Memory B cell (primary cell): Measurements from ENCODE around the gene CLCA1.

Experiments used
- ATAC-seq: fragments of 150-1000 bp; cut with Tn5 transposase; 2 replicates; pipeline ENCODE4 v1.10.0; 2021; ENCODE audit warnings: low read depth, mild to moderate bottlenecking, moderate library complexity
- DNase-seq, 2 donors: peaks; one replicate each; pipeline ENCODE4 v3.0.0; 2022; ENCODE audit warnings: low spot score in 2 of 2
- H3K27ac Mint-ChIP-seq: one replicate; pipeline ENCODE4 v1.8.0; 2022; ENCODE audit warnings: mild to moderate bottlenecking, moderate library complexity, mixed read lengths
- H3K27me3 Mint-ChIP-seq: one replicate; pipeline ENCODE4 v1.8.0; 2022; ENCODE audit warnings: mixed read lengths
- H3K36me3 Mint-ChIP-seq: one replicate; pipeline ENCODE4 v1.8.0; 2022; ENCODE audit warnings: mild to moderate bottlenecking, mixed read lengths
- H3K4me1 Mint-ChIP-seq: one replicate; pipeline ENCODE4 v1.8.0; 2022; ENCODE audit warnings: mixed read lengths
- H3K4me3 Mint-ChIP-seq: one replicate; pipeline ENCODE4 v1.8.0; 2022; ENCODE audit warnings: mild to moderate bottlenecking, moderate library complexity, mixed read lengths
- H3K9me3 Mint-ChIP-seq: one replicate; pipeline ENCODE4 v1.8.0; 2022; ENCODE audit warnings: mixed read lengths

Gene CLCA1

DNA sequence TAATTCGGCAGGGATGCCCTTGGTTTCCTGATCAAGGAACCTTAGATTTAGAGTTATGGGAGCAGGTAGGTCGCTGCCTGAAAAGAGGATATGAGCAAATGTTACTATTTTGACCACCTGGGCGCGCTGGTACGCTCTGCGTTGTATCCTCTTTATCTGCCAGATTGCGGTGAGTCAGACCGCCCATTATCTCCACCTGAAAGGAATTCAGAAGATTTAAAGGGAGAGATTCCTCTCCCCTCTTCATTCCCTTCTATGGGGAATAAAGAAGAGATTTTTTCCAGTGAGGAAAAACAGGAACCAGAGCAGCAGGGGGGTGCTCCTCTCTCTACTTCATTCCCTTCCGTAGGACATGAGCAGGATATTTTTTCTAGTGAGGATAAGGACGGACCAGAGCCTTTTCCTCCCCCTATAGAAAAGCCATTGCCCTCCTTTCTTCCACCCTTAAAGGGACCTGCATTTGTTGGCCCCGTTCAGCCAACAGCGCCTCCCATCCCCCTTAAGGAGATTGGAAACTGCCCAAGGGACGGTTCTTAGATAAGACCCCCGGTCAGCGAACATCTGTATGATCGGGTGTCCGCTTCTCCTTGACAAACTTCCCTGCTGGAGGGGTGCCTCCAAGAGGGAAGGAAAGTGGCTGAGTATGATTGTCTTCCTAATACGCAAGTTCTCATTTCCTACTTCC lies 34.1 kb downstream of the CLCA1 start:
- Mint-ChIP-seq H3K9me3 (no peaks in the 10 kb centered on the region), H3K4me1 (peaks cover 10% of the 10 kb centered on the region), H3K27me3 (peaks cover 12% of the 10 kb centered on the region), H3K36me3 (no peaks in the 10 kb centered on the region), H3K27ac (no peak overlapping the region), H3K4me3 (peak overlapping the region; percentile 74)
- ATAC-seq (peak; percentile 55), DNase-seq (no peak)

DNA sequence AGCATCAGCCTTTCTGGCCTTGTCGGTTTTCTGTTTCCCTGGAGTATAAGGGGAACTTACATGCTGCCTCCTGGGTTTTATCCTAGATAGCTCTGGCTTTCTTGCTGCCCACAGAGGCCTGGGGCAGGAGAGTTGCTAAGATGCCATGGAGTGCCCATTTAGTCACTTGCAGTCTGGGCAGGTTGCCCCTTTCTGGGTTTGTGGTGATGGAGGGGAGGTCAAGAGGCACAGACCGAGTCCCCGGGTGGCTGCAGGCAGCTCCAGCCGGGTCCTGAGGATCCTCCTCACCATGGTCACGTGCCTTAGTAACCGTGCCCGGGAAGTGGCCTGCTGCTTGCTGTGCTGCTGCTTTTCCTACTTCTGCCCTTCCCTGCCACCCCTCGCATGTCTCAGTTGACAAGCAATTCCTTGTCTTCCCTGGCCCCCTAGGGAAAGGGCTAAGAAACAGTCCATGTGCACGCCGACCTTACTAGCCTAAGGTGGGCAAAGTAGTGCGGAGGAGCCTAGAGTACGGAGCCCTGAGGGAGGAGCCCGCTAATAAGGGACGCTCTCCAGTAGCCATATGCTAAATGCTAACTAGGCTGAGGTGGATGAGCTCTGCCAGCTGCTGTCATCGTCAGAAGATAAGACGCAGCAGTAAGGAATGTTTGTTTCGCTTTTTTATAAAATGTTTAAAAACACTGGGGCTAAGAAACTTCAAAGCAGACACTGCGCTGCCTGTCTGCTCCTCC lies 34.8 kb downstream of the CLCA1 start:
- Mint-ChIP-seq H3K9me3 (no peaks in the 10 kb centered on the region), H3K4me1 (peaks cover 9% of the 10 kb centered on the region), H3K27ac (no peak overlapping the region), H3K4me3 (no peak overlapping the region), H3K27me3 (peaks cover 11% of the 10 kb centered on the region), H3K36me3 (no peaks in the 10 kb centered on the region)
- DNase-seq (no peak), ATAC-seq (no peak)

DNA sequence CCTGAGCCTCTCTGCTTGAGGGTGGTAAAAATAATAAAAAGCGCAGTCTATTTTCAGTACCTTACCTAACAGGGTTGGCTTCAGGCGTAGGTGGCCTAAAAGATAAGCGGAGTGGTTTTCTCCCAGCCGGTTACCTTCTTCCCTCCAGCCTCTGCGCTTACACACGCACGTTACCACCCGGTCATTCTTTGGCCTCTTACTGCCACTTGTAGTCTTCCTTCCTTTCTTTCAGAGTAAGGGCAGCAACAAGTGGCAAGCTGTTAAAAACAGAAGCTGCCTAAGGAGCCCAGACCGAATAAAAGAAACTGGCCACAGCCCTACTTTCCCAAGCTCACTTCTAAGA lies 35.4 kb downstream of the CLCA1 start:
- no peak overlapping the region for H3K27ac Mint-ChIP-seq
- no peaks in the 10 kb centered on the region for H3K9me3 Mint-ChIP-seq
- H3K36me3 Mint-ChIP-seq, result no peaks in the 10 kb centered on the region
- no peak overlapping the region for H3K4me3 Mint-ChIP-seq
- no peak for ATAC-seq
- peaks cover 13% of the 10 kb centered on the region for H3K27me3 Mint-ChIP-seq
- peaks cover 9% of the 10 kb centered on the region for H3K4me1 Mint-ChIP-seq
- no peak for DNase-seq

DNA sequence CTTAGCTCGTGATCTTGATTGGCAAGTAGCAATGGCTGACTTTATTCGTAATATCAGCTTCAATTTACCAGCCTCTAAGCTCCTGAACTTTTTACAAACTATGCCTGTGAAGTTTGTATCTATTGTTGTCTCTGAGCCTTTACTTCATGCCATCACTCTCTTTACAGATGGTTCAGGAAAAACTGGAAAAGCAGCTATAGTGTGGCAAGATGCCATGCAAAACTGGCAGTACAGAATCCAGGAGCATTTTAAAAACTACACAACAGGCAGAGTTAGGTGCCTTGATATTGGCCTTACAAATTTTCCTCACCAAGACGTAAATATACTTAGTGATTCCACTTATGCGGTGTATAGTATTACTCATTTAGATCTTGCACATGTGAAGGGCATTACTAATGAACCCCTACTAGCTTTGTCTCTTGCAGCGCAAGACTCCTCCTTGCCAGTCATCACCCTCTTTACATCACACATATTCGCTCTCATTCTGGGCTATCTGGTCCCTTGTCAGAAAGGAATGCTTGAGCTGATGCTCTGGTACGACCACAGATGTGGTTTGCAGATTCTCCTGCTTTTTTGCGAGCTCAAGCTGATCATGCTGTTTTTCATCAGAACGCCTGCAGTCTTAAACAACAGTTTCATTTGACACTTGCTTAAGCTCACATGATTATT lies 36.3 kb downstream of the CLCA1 start:
- H3K36me3 Mint-ChIP-seq, result no peaks in the 10 kb centered on the region
- ATAC-seq, result no peak

DNA sequence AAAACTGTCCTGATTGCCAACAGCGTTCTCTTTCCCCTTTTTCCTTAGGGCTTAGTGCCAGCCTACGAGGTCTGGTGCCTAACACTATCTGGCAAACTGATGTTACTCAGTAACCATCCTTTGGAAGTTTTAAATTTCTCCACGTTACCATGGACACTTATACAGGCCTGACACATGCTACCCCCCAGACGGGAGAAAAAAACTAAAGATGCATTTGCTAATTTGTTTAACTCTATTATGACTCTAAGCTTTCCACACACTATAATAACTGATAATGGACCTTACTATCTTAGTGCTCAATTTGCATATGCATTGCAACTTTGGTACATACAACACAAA lies 36.8 kb downstream of the CLCA1 start:
- Mint-ChIP-seq H3K4me1 (peaks cover 9% of the 10 kb centered on the region), H3K27ac (no peak overlapping the region), H3K27me3 (peaks cover 17% of the 10 kb centered on the region), H3K9me3 (no peaks in the 10 kb centered on the region), H3K36me3 (no peaks in the 10 kb centered on the region), H3K4me3 (no peak overlapping the region)
- DNase-seq (no peak), ATAC-seq (no peak)

More for the DNA sequence above, 36.3 kb downstream of the CLCA1 start:
- Mint-ChIP-seq H3K27ac (no peak overlapping the region), H3K9me3 (no peaks in the 10 kb centered on the region), H3K27me3 (peaks cover 17% of the 10 kb centered on the region), H3K4me1 (peaks cover 9% of the 10 kb centered on the region), H3K4me3 (no peak overlapping the region)
- no peak for DNase-seq

DNA sequence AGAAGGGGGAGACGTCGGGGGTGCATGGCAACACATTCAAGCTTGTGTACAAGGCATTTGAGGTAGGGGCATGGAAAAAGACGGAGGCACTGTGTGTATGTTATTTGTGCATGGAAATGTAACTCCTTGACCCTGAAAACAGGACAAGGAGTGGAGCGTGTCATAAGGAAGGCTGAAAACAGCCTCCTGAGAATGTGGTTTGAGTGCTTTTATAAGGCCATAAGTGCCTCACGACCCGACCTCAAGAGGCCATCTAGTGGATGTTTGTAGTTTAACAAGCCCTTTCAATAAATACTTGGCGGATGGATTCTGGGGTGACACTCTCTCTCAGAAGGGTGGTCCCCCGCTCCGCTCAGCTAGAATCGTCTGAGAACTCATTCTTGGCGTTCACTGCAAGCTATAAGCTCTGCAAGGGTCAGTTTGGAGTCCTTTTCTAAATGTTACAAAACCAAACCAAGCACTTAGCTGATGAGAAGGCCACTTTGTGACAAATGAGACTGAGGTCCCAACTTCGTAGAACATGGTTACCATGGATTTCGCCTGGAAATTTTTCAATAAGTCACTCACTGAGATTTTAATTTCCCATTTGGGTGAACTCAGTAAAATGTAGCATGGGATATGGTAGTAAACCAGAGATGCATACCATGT lies 39.3 kb downstream of the CLCA1 start:
- H3K36me3 Mint-ChIP-seq, result no peaks in the 10 kb centered on the region
- no peaks in the 10 kb centered on the region for H3K9me3 Mint-ChIP-seq
- no peak overlapping the region for H3K4me3 Mint-ChIP-seq
- H3K27ac Mint-ChIP-seq, result no peak overlapping the region
- H3K27me3 Mint-ChIP-seq, result peaks cover 17% of the 10 kb centered on the region
- ATAC-seq (peak; percentile 39), DNase-seq (no peak)
- peaks cover 4% of the 10 kb centered on the region for H3K4me1 Mint-ChIP-seq

DNA sequence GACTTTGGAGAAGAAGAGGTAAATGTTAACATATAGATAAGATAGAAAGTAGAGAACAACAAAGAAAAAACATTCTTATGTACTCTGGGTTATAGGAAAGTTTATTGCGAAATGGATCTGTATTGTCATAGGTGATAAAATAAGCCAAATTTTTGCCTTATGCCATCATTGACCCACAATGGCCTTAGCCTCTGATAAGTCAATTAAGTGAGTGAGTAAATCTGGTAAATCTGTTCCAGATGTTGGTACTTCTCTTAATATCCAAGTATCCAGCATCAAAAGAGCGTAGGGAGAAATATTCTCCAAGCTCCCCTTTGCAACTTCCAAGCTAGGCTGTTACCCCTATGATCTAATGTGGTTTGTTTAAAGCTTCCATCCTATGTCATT lies 39.8 kb downstream of the CLCA1 start:
- H3K4me3 Mint-ChIP-seq, result no peak overlapping the region
- H3K4me1 Mint-ChIP-seq, result peaks cover 4% of the 10 kb centered on the region
- H3K36me3 Mint-ChIP-seq, result no peaks in the 10 kb centered on the region
- H3K27ac Mint-ChIP-seq, result no peak overlapping the region
- H3K27me3 Mint-ChIP-seq, result peaks cover 17% of the 10 kb centered on the region
- DNase-seq (no peak), ATAC-seq (no peak)
- H3K9me3 Mint-ChIP-seq, result no peaks in the 10 kb centered on the region

DNA sequence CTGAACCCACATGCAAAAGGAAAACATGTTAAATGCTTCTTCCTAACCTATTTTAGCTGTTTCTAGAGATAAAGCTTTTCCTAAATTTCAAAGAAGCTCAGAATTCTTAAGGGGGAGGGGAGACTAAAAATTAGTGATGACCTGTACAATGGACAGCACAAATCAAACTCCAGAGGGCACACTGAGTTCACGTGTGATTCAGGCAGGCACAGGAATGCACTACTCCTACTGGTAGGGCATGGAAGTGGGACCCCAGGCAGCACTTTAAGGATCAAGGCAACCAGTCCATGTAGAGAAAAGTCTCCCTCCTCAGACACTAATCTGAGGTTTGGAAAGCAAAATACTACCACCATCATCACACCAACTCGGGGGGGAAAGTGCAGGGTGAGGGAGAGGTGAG lies 46.9 kb downstream of the CLCA1 start:
- DNase-seq (no peak), ATAC-seq (peak; percentile 44)
- H3K27me3 Mint-ChIP-seq, result no peaks in the 10 kb centered on the region
- H3K27ac Mint-ChIP-seq, result no peak overlapping the region
- peaks cover 2% of the 10 kb centered on the region for H3K4me1 Mint-ChIP-seq
- no peak overlapping the region for H3K4me3 Mint-ChIP-seq
- H3K36me3 Mint-ChIP-seq, result no peaks in the 10 kb centered on the region
- no peaks in the 10 kb centered on the region for H3K9me3 Mint-ChIP-seq

DNA sequence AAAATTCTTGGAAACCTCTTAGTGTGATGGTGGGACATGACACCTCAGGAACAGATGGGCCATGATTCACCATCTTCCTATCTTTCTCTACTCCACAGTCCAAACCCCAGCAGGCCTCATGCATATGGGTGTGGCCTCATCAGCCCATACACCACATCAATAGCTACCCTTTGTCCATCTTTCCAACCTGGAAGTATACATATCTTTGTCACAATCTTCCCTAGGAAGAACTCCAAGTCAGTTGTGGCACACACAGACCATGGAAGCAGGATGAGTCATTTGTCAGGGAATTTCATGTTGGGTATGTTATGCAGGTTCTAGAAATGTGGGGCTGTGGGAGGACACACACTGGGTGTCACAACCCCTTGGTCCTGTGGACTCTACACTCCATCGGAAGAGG lies 47.6 kb downstream of the CLCA1 start:
- Mint-ChIP-seq H3K9me3 (no peaks in the 10 kb centered on the region), H3K27ac (no peak overlapping the region), H3K4me3 (no peak overlapping the region), H3K4me1 (peaks cover 2% of the 10 kb centered on the region), H3K27me3 (no peaks in the 10 kb centered on the region), H3K36me3 (no peaks in the 10 kb centered on the region)
- ATAC-seq (no peak), DNase-seq (no peak)

DNA sequence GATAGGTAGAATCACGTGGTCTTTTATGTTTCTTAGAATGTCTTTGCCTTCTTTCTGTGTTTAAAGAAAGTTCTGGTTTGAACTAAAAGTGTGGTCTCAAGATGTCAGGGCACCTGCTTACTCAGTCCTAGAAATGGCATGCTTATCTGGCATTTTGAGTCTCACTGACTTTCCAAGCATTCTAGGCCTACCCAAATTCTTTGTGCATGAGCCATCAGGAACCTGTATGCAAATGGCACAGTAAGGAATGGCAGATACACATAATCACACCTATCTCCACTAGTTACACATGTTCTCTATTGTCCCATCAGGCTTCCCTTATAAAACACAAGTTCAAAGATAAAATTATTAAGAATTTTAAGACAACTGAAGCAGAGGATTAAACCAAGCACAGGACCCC lies 48.6 kb downstream of the CLCA1 start:
- DNase-seq, result no peak
- Mint-ChIP-seq H3K36me3 (no peaks in the 10 kb centered on the region), H3K27ac (no peak overlapping the region), H3K27me3 (no peaks in the 10 kb centered on the region), H3K9me3 (no peaks in the 10 kb centered on the region), H3K4me1 (peaks cover 2% of the 10 kb centered on the region), H3K4me3 (no peak overlapping the region)
- ATAC-seq, result no peak

DNA sequence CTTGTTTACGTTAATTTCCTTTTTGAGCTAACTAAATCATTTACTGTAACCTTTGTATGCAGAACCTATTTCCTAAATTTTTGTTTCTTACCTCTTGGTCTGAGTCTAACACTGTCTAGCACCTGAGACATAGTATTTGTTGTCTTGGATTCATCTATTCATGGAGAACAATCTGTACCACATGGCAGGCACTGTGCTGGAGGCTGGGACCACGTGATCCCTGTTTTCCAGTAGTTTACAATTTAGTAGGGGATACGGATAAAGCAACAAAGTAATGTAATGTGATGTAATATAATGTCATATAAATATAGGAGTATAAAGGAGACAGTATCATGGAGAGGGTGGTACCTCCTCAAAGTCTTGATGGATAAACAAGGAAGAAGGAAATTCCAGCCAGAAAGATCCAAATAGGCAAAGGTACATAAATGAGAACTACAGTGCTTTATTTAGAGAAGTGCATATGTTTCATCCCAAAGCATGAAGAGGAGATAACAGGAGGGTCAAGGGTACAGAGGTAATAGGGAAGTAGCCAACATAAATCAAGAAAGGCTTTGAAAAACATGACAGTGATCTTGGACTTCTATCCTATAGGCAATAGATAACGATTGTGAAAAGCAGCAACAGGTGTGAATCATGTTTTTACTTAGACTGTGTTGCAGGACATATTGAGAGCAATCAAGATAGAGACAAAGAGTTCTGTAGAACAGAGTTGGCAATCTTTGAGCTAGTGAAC lies 52.2 kb downstream of the CLCA1 start:
- no peak for DNase-seq
- Mint-ChIP-seq H3K4me3 (no peak overlapping the region), H3K27me3 (no peaks in the 10 kb centered on the region), H3K36me3 (no peaks in the 10 kb centered on the region), H3K9me3 (no peaks in the 10 kb centered on the region), H3K27ac (no peak overlapping the region), H3K4me1 (no peaks in the 10 kb centered on the region)
- ATAC-seq, result no peak

DNA sequence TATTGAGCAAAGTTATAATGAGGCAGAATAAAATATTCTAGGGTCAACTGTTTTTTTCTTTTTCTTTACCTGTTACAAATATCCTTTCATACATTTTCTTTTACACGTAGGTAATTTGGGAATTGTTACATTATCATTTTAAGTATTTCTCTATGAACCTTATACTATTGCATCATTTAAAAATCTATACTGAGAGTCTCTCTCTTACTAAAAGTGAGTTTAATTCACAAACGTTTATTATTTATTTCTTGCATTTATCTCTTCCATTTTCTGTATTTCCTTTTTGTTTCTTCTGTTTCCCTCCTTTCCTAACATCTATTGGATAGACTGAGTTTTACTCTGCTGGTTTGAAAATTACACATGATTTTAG lies 52.8 kb downstream of the CLCA1 start:
- ATAC-seq, result no peak
- no peak for DNase-seq
- H3K4me3 Mint-ChIP-seq, result no peak overlapping the region
- no peak overlapping the region for H3K27ac Mint-ChIP-seq
- no peaks in the 10 kb centered on the region for H3K9me3 Mint-ChIP-seq
- H3K4me1 Mint-ChIP-seq, result no peaks in the 10 kb centered on the region
- H3K36me3 Mint-ChIP-seq, result no peaks in the 10 kb centered on the region
- H3K27me3 Mint-ChIP-seq, result no peaks in the 10 kb centered on the region

DNA sequence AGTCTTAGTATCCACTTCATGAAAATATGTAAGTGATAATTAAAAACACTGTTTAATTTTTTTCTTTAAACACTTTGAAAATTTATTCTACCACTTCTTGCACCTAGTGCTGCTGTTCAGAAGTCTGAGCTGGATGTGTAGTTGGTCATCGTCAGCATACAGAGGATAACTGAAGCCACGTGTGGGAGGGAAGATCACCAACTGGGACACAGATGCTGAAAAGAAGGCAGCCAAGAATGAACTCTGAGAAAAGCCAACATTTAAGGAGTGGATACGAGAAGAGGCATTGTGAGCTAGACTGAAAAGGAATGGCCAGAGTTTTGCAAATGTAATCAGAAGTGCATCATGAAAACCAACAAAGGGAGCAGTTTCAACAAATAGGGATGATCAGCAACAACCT lies 53.5 kb downstream of the CLCA1 start:
- Mint-ChIP-seq H3K36me3 (no peaks in the 10 kb centered on the region), H3K4me3 (no peak overlapping the region), H3K4me1 (no peaks in the 10 kb centered on the region), H3K27ac (no peak overlapping the region), H3K9me3 (no peaks in the 10 kb centered on the region), H3K27me3 (no peaks in the 10 kb centered on the region)
- ATAC-seq (no peak), DNase-seq (no peak)
